HepG2 (cell line): ENCODE measurements around the gene DHRS12. TPM values are rescaled to one million over a fixed set of nuclear protein-coding genes. Genes with fewer than 3 reads are reported as not detected.
A peak's percentile ranks its signal among the peaks of the same experiment; 100 is the strongest.

ENCODE experiments used
- BCL6 ChIP-seq: IDR thresholded peaks from 2 replicates; pipeline ENCODE4 v1.6.1; 2016; ENCODE audit warnings: missing genetic modification reagents, missing compliant biosample characterization
- ELF1 ChIP-seq: sonication (generic); formaldehyde crosslinking; IDR thresholded peaks from 2 replicates; pipeline ENCODE4 v1.4.0; 2020; ENCODE audit warnings: missing genetic modification reagents
- ELF3 ChIP-seq: IDR thresholded peaks from 2 replicates; pipeline ENCODE4 v1.6.1; 2016; ENCODE audit warnings: missing genetic modification reagents, missing compliant biosample characterization
- GABPA ChIP-seq, 2 experiments: IDR thresholded peaks; 2 replicates each; pipeline ENCODE4 v1.6.1; 2011 to 2016; ENCODE audit warnings: low read depth in 2 of 2, low read length in 1 of 2, missing biosample characterization in 1 of 2, missing genetic modification characterization in 1 of 2
- GATAD1 ChIP-seq: IDR thresholded peaks from 2 replicates; pipeline ENCODE4 v1.6.1; 2016; ENCODE audit warnings: missing genetic modification reagents, missing compliant biosample characterization
- HDAC2 ChIP-seq: sonication (generic); formaldehyde crosslinking; IDR thresholded peaks from 2 replicates; pipeline ENCODE4 v1.4.0; 2020; ENCODE audit warnings: missing genetic modification reagents
- HNRNPK ChIP-seq: fragments of 200-400 bp; formaldehyde crosslinking; IDR thresholded peaks from 2 replicates; pipeline ENCODE4 v1.6.1; 2018; ENCODE audit warnings: low read length, low read depth, moderate library complexity, mild to moderate bottlenecking; ENCODE audit not compliant: poor library complexity, severe bottlenecking
- HOXA7 ChIP-seq: sonication (generic); formaldehyde crosslinking; IDR thresholded peaks from 2 replicates; pipeline ENCODE4 v1.8.1; 2022; ENCODE audit warnings: mild to moderate bottlenecking, missing genetic modification reagents, moderate library complexity
- JUND ChIP-seq: sonication (generic); formaldehyde crosslinking; IDR thresholded peaks from 2 replicates; pipeline ENCODE4 v1.8.0; 2022; ENCODE audit warnings: mild to moderate bottlenecking, missing genetic modification reagents
- KAT7 ChIP-seq: IDR thresholded peaks from 2 replicates; pipeline ENCODE4 v1.6.1; 2018; ENCODE audit warnings: borderline replicate concordance, missing compliant biosample characterization
- KDM1A ChIP-seq: IDR thresholded peaks from 2 replicates; pipeline ENCODE4 v1.6.1; 2016; ENCODE audit warnings: missing compliant biosample characterization
- PAF1 ChIP-seq: IDR thresholded peaks from 2 replicates; pipeline ENCODE4 v1.6.1; 2016; ENCODE audit warnings: missing genetic modification reagents, missing compliant biosample characterization
- RBAK ChIP-seq: sonication (generic); formaldehyde crosslinking; IDR thresholded peaks from 2 replicates; pipeline ENCODE4 v1.5.1; 2020; ENCODE audit warnings: mild to moderate bottlenecking, missing genetic modification reagents
- SMAD9 ChIP-seq: sonication (generic); formaldehyde crosslinking; IDR thresholded peaks from 2 replicates; pipeline ENCODE4 v1.5.1; 2020; ENCODE audit warnings: mild to moderate bottlenecking, missing genetic modification reagents
- ZBTB7A ChIP-seq: sonication (generic); formaldehyde crosslinking; IDR thresholded peaks from 2 replicates; pipeline ENCODE4 v1.8.0; 2022; ENCODE audit warnings: mild to moderate bottlenecking, missing genetic modification reagents
- ZNF205 ChIP-seq: IDR thresholded peaks from 2 replicates; pipeline ENCODE4 v1.6.1; 2018; ENCODE audit warnings: missing biosample characterization, missing genetic modification reagents
- ZNF337 ChIP-seq: sonication (generic); formaldehyde crosslinking; IDR thresholded peaks from 2 replicates; pipeline ENCODE4 v1.5.1; 2020; ENCODE audit warnings: missing genetic modification reagents, low read depth, mild to moderate bottlenecking, borderline replicate concordance
- ZNF773 ChIP-seq: sonication (generic); formaldehyde crosslinking; IDR thresholded peaks from 2 replicates; pipeline ENCODE4 v1.4.0; 2020; ENCODE audit warnings: missing genetic modification reagents, borderline replicate concordance
- polyA plus RNA-seq, 8 experiments: library from polyadenylated mRNA; depleted of rRNA in 3 of 8; stranded (reverse) in 7 of 8; unstranded in 1 of 8; fragments of >200 nt; fragmentation: Illumina TruSeq in 4 of 8; extraction: Trizol in 4 of 8; gene quantifications; 2 replicates each; pipeline versions ENCODE4 v1.2.1 to v1.2.3, GENCODE V29; 2011 to 2016; ENCODE audit warnings: low read depth in 4 of 8, missing spikeins in 1 of 8, mixed read lengths in 1 of 8; ENCODE audit not compliant: insufficient read depth in 1 of 8
- total RNA-seq, 5 experiments: library from RNA; depleted of rRNA; stranded (reverse); fragments of >200 nt; fragmentation: Illumina TruSeq; extraction: Trizol; gene quantifications; 2 replicates each; pipeline ENCODE4 v1.2.3, GENCODE V29; 2016; ENCODE audit warnings: low read depth in 1 of 5
- TF ChIP-seq, protein P1 (sequence below): sonication (generic); formaldehyde crosslinking; IDR thresholded peaks from 2 replicates; pipeline ENCODE4 v1.4.0; 2020; ENCODE audit warnings: missing genetic modification reagents, borderline replicate concordance
- TF ChIP-seq, protein P2 (sequence below): sonication (generic); formaldehyde crosslinking; IDR thresholded peaks from 2 replicates; pipeline ENCODE4 v1.4.0; 2020; ENCODE audit warnings: missing genetic modification reagents, mild to moderate bottlenecking, borderline replicate concordance
- TF ChIP-seq, protein P3 (sequence below): sonication (generic); formaldehyde crosslinking; IDR thresholded peaks from 2 replicates; pipeline ENCODE4 v1.5.1; 2020; ENCODE audit warnings: mild to moderate bottlenecking, missing genetic modification reagents, moderate library complexity
- TF ChIP-seq, protein P4 (sequence below): IDR thresholded peaks from 2 replicates; pipeline ENCODE4 v1.6.1; 2016; ENCODE audit warnings: low read depth, control low read depth

Gene DHRS12
- total and polyA plus RNA-seq, 2 of the 13 experiments (the other 11 are each of a cell fraction or from before 2014, with no cell fraction given): 7.2 to 8.4 TPM

DNA sequence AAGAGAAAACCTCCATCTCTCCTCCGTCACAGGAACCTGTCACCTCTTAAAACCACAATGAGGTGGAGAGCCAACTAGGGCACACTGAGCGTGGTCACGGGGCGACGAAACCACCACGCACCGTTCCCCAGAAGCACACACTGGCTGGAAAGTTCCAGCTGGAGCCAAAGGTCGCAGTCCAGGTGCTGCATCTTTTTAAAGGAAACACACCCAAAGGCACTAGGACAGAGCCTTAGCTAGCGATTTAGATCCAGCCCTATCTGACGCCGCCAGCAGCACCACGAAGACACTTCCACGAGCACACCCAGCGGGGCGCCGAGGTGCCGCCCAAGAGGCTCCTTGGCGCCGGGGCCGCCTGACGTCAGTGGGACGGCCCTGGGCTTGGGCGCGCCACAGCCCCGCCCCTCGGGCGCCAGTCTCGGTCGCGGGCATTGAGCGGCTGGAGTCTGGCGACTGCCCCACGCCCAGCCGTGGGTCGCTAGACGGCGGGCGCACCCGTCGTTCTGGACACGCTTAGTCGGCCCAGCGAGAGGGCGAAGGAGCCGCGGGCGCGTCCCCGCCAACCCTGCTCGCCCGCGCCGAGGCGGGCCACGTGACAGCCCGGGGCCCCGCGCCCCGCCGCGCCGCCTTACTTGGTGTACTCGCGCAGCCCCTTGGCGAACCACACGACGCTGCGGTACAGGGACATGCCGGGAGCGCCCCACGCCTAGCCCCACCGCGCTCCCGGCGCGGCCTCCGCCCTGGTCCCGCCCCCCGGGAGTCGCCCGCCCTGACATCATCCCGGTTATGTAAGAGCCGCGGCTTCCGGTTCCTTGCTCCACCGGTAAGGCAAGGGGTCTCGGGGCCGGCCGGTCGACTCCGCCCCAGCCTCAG, at the start of gene DHRS12 (continued):
- TF ChIP-seq SMAD9 (CRISPR knock-in tag) (no peak), ZNF773 (CRISPR knock-in tag) (0 out of 2 replicates have a peak, but pooled peaks have one; percentile 29), HDAC2 (peak; percentile 46; the same call in 1 of the 2 replicates), ZBTB7A (CRISPR knock-in tag) (0 out of 2 replicates have a peak, but pooled peaks have one; percentile 72), JUND (CRISPR knock-in tag) (0 out of 2 replicates have a peak, but pooled peaks have one; percentile 41), ZNF337 (CRISPR knock-in tag) (peak; percentile 41; the same call in 1 of the 2 replicates), HNRNPK (peak; percentile 41), HOXA7 (CRISPR knock-in tag) (no peak), PAF1 (peak; percentile 24; the same call in 1 of the 2 replicates), ZNF205 (CRISPR knock-in tag) (peak; percentile 6; the same call in 1 of the 2 replicates), KDM1A (CRISPR knock-in tag) (no peak), ELF1 (CRISPR knock-in tag) (peak; percentile 83), KAT7 (CRISPR knock-in tag) (peak; percentile 66; the same call in 1 of the 2 replicates), GATAD1 (0 out of 2 replicates have a peak, but pooled peaks have one; percentile 18), BCL6 (0 out of 2 replicates have a peak, but pooled peaks have one; percentile 30), ELF3 (peak; percentile 30; the same call in 1 of the 2 replicates), GABPA (IDR thresholded peaks at IDR 0.05; ENCODE audit: low read depth, low read length) (peak; percentile 33; the same call in 1 of the 2 replicates), GABPA (CRISPR knock-in tag; IDR thresholded peaks at IDR 0.05; ENCODE audit: low read depth) (peak; percentile 80), RBAK (CRISPR knock-in tag) (no peak)
- TF ChIP-seq, protein P1, sequence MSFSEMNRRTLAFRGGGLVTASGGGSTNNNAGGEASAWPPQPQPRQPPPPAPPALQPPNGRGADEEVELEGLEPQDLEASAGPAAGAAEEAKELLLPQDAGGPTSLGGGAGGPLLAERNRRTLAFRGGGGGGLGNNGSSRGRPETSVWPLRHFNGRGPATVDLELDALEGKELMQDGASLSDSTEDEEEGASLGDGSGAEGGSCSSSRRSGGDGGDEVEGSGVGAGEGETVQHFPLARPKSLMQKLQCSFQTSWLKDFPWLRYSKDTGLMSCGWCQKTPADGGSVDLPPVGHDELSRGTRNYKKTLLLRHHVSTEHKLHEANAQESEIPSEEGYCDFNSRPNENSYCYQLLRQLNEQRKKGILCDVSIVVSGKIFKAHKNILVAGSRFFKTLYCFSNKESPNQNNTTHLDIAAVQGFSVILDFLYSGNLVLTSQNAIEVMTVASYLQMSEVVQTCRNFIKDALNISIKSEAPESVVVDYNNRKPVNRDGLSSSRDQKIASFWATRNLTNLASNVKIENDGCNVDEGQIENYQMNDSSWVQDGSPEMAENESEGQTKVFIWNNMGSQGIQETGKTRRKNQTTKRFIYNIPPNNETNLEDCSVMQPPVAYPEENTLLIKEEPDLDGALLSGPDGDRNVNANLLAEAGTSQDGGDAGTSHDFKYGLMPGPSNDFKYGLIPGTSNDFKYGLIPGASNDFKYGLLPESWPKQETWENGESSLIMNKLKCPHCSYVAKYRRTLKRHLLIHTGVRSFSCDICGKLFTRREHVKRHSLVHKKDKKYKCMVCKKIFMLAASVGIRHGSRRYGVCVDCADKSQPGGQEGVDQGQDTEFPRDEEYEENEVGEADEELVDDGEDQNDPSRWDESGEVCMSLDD (CRISPR knock-in tag): peak; percentile 31; the same call in 1 of the 2 replicates
- TF ChIP-seq, protein P2, sequence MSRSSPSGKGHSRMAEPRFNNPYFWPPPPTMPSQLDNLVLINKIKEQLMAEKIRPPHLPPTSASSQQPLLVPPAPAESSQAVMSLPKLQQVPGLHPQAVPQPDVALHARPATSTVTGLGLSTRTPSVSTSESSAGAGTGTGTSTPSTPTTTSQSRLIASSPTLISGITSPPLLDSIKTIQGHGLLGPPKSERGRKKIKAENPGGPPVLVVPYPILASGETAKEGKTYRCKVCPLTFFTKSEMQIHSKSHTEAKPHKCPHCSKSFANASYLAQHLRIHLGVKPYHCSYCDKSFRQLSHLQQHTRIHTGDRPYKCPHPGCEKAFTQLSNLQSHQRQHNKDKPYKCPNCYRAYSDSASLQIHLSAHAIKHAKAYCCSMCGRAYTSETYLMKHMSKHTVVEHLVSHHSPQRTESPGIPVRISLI (CRISPR knock-in tag): no peak
- TF ChIP-seq, protein P3, sequence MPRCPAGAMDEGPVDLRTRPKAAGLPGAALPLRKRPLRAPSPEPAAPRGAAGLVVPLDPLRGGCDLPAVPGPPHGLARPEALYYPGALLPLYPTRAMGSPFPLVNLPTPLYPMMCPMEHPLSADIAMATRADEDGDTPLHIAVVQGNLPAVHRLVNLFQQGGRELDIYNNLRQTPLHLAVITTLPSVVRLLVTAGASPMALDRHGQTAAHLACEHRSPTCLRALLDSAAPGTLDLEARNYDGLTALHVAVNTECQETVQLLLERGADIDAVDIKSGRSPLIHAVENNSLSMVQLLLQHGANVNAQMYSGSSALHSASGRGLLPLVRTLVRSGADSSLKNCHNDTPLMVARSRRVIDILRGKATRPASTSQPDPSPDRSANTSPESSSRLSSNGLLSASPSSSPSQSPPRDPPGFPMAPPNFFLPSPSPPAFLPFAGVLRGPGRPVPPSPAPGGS: peak; percentile 30; the same call in 1 of the 2 replicates
- TF ChIP-seq, protein P4, sequence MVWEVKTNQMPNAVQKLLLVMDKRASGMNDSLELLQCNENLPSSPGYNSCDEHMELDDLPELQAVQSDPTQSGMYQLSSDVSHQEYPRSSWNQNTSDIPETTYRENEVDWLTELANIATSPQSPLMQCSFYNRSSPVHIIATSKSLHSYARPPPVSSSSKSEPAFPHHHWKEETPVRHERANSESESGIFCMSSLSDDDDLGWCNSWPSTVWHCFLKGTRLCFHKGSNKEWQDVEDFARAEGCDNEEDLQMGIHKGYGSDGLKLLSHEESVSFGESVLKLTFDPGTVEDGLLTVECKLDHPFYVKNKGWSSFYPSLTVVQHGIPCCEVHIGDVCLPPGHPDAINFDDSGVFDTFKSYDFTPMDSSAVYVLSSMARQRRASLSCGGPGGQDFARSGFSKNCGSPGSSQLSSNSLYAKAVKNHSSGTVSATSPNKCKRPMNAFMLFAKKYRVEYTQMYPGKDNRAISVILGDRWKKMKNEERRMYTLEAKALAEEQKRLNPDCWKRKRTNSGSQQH (CRISPR knock-in tag): peak; percentile 13; the same call in 1 of the 2 replicates
